ENCODE data around the gene FOXO6. TPM values are rescaled to one million over a fixed set of nuclear protein-coding genes. Genes with fewer than 3 reads are reported as not detected.

FOXO6 gene
- total RNA-seq, 1 donor from 2014 or later = 5.7 TPM

GRCh38 chr1:41366455-41367287, 5.4 kb downstream of the FOXO6 start:
- TF ChIP-seq CTCF (IDR thresholded peaks at IDR 0.05) = no peak

GRCh38 chr1:41367288-41367642, 6.0 kb downstream of the FOXO6 start:
- intact Hi-C loops (cut with DNase I) = loop anchor here (10.0 kb wide), 4 partner anchors 322 to 1202 kb away; partner anchors contain the start of gene RLF
- H3K4me1 ChIP-seq = peaks cover 10 to 25% of the 10 kb centered on the region in 2 donors

More at GRCh38 chr1:41366455-41367287, 5.4 kb downstream of the FOXO6 start:
- DNase-seq (ENCODE audit: low spot score in 2 of 2) = no peak
- Histone ChIP-seq H3K4me1 (peaks cover 16 to 23% of the 10 kb centered on the region in 2 donors), H3K27ac (peak overlapping the region; percentile 56 to 65), H3K9me3 (no peaks in the 10 kb centered on the region), H3K36me3 (no peaks in the 10 kb centered on the region), H3K4me3 (peak overlapping the region; percentile 51 to 66), H3K27me3 (no peaks in the 10 kb centered on the region)
- intact Hi-C loops (cut with DNase I) = loop anchor here (10.0 kb wide), 4 partner anchors 322 to 1202 kb away; partner anchors contain the start of gene RLF

GRCh38 chr1:41368366-41368765, 7.1 kb downstream of the FOXO6 start:
- no peak overlapping the region for H3K27ac ChIP-seq
- no peak overlapping the region for H3K4me3 ChIP-seq
- TF ChIP-seq CTCF (IDR thresholded peaks at IDR 0.05) = no peak
- intact Hi-C loops (cut with DNase I) = loop anchor here (10.0 kb wide), 4 partner anchors 324 to 1204 kb away; partner anchors contain the start of gene RLF
- H3K27me3 ChIP-seq = no peaks in the 10 kb centered on the region
- peaks cover 7 to 19% of the 10 kb centered on the region in 2 donors for H3K4me1 ChIP-seq
- no peak for DNase-seq (ENCODE audit: low spot score in 2 of 2)
- no peaks in the 10 kb centered on the region for H3K9me3 ChIP-seq
- no peaks in the 10 kb centered on the region for H3K36me3 ChIP-seq

More at GRCh38 chr1:41367288-41367642, 6.0 kb downstream of the FOXO6 start:
- H3K36me3 ChIP-seq = no peaks in the 10 kb centered on the region
- TF ChIP-seq CTCF (IDR thresholded peaks at IDR 0.05) = no peak
- H3K27me3 ChIP-seq = no peaks in the 10 kb centered on the region
- no peak overlapping the region for H3K27ac ChIP-seq
- DNase-seq (ENCODE audit: low spot score in 2 of 2) = no peak
- no peak overlapping the region for H3K4me3 ChIP-seq
- H3K9me3 ChIP-seq = no peaks in the 10 kb centered on the region

- H3K4me3 ChIP-seq = no peak overlapping the region
- TF ChIP-seq CTCF (IDR thresholded peaks at IDR 0.05) = no peak
- no peak for DNase-seq (ENCODE audit: low spot score in 2 of 2)
- no peaks in the 10 kb centered on the region for H3K27me3 ChIP-seq
- H3K36me3 ChIP-seq = no peaks in the 10 kb centered on the region
- H3K27ac ChIP-seq = no peak overlapping the region
- intact Hi-C loops (cut with DNase I) = loop anchor here (10.0 kb wide), 4 partner anchors 324 to 1204 kb away; partner anchors contain the start of gene RLF
- peaks cover 7 to 19% of the 10 kb centered on the region in 2 donors for H3K4me1 ChIP-seq
- no peaks in the 10 kb centered on the region for H3K9me3 ChIP-seq
Measured at GRCh38 chr1:41368801-41369200, 7.6 kb downstream of the FOXO6 start.

GRCh38 chr1:41369531-41369930, 8.3 kb downstream of the FOXO6 start:
- no peak for TF ChIP-seq CTCF (IDR thresholded peaks at IDR 0.05)

More at GRCh38 chr1:41369531-41369930, 8.3 kb downstream of the FOXO6 start:
- peaks cover 7 to 19% of the 10 kb centered on the region in 2 donors for H3K4me1 ChIP-seq
- no peak overlapping the region for H3K27ac ChIP-seq
- H3K36me3 ChIP-seq = no peaks in the 10 kb centered on the region
- H3K27me3 ChIP-seq = no peaks in the 10 kb centered on the region
- no peaks in the 10 kb centered on the region for H3K9me3 ChIP-seq
- intact Hi-C loops (cut with DNase I) = loop anchor here (10.0 kb wide), 4 partner anchors 325 to 1205 kb away; partner anchors contain the start of gene RLF
- no peak for DNase-seq (ENCODE audit: low spot score in 2 of 2)
- no peak overlapping the region for H3K4me3 ChIP-seq
